ENCODE results near the gene TEN1. TPM values are rescaled to one million over a fixed set of nuclear protein-coding genes. Genes with fewer than 3 reads are reported as not detected.

Gene TEN1
- total RNA-seq, 1 donor, result 23.2 TPM

DNA sequence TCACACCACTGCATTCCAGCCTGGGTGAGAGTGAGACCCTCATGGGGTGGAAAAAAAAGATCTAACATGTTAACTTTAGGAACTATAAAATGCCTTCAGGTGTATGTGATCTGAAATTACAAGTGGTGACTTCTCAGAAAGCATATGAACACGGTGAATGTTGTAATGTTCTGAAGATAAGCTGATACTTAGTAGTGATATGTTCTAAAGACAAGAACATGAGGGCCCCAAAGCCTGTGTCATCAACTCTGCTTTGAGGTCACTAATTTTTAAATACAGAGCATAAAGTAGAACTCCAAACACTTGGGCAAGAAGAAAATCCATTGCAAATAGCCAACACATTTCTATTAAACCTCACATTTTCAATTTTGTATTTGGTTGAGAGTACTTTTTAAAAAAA is 35.5 kb upstream of the TEN1 start:
- DNase-seq (ENCODE audit: insufficient read length, low spot score, missing footprints), result no peak
- H3K9me3 ChIP-seq (ENCODE audit: low read depth, low read length), result no peaks in the 10 kb centered on the region
- no peak overlapping the region for H3K27ac ChIP-seq (ENCODE audit: low read depth, low read length)
- no peak overlapping the region for H2AFZ ChIP-seq (ENCODE audit: low read length)
- H4K20me1 ChIP-seq (ENCODE audit: insufficient read depth, low read length), result no peaks in the 10 kb centered on the region
- no peak overlapping the region for H3K4me2 ChIP-seq (ENCODE audit: insufficient read depth, low read length)
- no peak overlapping the region for H3K4me3 ChIP-seq (ENCODE audit: insufficient read depth, low read length)
- no peaks in the 10 kb centered on the region for H3K27me3 ChIP-seq (ENCODE audit: insufficient read depth, low read length)
- TF ChIP-seq, protein P1, sequence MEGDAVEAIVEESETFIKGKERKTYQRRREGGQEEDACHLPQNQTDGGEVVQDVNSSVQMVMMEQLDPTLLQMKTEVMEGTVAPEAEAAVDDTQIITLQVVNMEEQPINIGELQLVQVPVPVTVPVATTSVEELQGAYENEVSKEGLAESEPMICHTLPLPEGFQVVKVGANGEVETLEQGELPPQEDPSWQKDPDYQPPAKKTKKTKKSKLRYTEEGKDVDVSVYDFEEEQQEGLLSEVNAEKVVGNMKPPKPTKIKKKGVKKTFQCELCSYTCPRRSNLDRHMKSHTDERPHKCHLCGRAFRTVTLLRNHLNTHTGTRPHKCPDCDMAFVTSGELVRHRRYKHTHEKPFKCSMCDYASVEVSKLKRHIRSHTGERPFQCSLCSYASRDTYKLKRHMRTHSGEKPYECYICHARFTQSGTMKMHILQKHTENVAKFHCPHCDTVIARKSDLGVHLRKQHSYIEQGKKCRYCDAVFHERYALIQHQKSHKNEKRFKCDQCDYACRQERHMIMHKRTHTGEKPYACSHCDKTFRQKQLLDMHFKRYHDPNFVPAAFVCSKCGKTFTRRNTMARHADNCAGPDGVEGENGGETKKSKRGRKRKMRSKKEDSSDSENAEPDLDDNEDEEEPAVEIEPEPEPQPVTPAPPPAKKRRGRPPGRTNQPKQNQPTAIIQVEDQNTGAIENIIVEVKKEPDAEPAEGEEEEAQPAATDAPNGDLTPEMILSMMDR (IDR thresholded peaks at IDR 0.05; ENCODE audit: extremely low read depth, low read depth, low read length), result no peak
- H3K36me3 ChIP-seq (ENCODE audit: insufficient read depth, low read length), result peaks cover 29% of the 10 kb centered on the region
- H3K4me1 ChIP-seq (ENCODE audit: insufficient read depth, low read length), result peaks cover 3% of the 10 kb centered on the region
- peaks cover 5% of the 10 kb centered on the region for H3K79me2 ChIP-seq (ENCODE audit: insufficient read depth, low read length)

DNA sequence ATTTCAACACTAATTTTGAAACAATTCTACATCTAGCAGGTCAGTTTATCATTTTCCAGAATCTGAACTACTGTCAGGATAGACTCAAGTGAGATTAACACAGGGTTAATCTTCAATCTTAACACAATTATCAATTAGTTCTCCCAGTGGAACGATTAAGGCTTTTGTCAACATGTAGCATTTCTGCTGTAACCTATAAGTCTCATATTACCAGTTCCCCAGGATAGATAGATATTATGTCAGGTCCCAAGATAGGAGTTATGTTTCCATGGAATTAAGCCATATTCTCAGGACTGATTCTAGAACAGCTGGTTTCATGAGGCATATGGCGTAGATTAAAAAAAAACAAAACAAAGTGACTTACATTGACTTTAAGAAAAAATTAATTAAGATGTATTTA is 33.8 kb upstream of the TEN1 start:
- Histone ChIP-seq H3K9me3 (ENCODE audit: low read depth, low read length) (no peaks in the 10 kb centered on the region), H2AFZ (ENCODE audit: low read length) (no peak overlapping the region), H3K79me2 (ENCODE audit: insufficient read depth, low read length) (peaks cover 4% of the 10 kb centered on the region), H3K27ac (ENCODE audit: low read depth, low read length) (no peak overlapping the region), H3K36me3 (ENCODE audit: insufficient read depth, low read length) (peaks cover 41% of the 10 kb centered on the region), H3K4me3 (ENCODE audit: insufficient read depth, low read length) (no peak overlapping the region), H4K20me1 (ENCODE audit: insufficient read depth, low read length) (no peaks in the 10 kb centered on the region), H3K4me2 (ENCODE audit: insufficient read depth, low read length) (no peak overlapping the region), H3K4me1 (ENCODE audit: insufficient read depth, low read length) (peaks cover 3% of the 10 kb centered on the region), H3K27me3 (ENCODE audit: insufficient read depth, low read length) (no peaks in the 10 kb centered on the region)
- no peak for DNase-seq (ENCODE audit: insufficient read length, low spot score, missing footprints)
- TF ChIP-seq, protein P1 (IDR thresholded peaks at IDR 0.05; ENCODE audit: extremely low read depth, low read depth, low read length), result no peak

- no peak for DNase-seq (ENCODE audit: insufficient read length, low spot score, missing footprints)
- TF ChIP-seq, protein P1 (IDR thresholded peaks at IDR 0.05; ENCODE audit: extremely low read depth, low read depth, low read length), result no peak
- Histone ChIP-seq H3K4me1 (ENCODE audit: insufficient read depth, low read length) (peaks cover 6% of the 10 kb centered on the region), H3K27ac (ENCODE audit: low read depth, low read length) (no peak overlapping the region), H3K9me3 (ENCODE audit: low read depth, low read length) (no peaks in the 10 kb centered on the region), H4K20me1 (ENCODE audit: insufficient read depth, low read length) (no peaks in the 10 kb centered on the region), H3K79me2 (ENCODE audit: insufficient read depth, low read length) (no peaks in the 10 kb centered on the region), H3K36me3 (ENCODE audit: insufficient read depth, low read length) (peaks cover 67% of the 10 kb centered on the region), H3K4me2 (ENCODE audit: insufficient read depth, low read length) (no peak overlapping the region), H3K27me3 (ENCODE audit: insufficient read depth, low read length) (no peaks in the 10 kb centered on the region), H3K4me3 (ENCODE audit: insufficient read depth, low read length) (no peak overlapping the region), H2AFZ (ENCODE audit: low read length) (no peak overlapping the region)
Measured at GRCh38 chr17:75950421-75950820, 28.6 kb upstream of the TEN1 start.

DNA sequence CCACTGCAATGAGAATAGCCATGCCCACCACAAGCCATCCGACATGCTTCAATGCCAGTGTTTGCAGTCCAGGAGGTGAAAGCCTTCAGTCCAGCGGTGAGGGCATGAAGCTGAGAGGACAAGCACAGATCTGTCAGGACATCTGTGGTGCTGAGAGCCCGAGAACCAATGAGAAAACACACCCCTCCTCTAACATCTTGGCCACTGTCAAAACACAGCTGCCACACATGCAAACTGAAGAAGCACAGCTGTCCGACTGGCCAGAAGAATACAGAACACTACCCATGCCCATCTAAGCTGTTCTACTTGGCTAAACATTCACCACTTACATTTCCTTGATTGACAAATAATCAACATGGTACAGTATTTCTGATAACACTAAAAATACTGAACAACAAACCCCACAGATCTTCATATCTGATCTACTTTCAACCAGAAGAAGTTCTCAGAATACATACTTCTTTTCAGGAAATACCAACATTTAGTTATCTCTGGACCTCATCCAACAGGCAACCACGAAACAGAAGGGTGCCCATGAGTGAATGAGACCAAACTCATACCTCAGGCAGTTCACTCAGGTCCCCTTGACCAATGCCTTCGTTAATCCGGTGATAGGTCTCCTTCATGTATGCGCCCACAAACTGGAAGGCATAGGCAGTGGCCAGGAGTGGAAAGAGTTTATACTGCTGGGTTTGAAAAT is 28.0 kb upstream of the TEN1 start:
- no peak overlapping the region for H3K4me2 ChIP-seq (ENCODE audit: insufficient read depth, low read length)
- H3K36me3 ChIP-seq (ENCODE audit: insufficient read depth, low read length), result peaks cover 68% of the 10 kb centered on the region
- no peaks in the 10 kb centered on the region for H3K9me3 ChIP-seq (ENCODE audit: low read depth, low read length)
- H3K4me1 ChIP-seq (ENCODE audit: insufficient read depth, low read length), result peaks cover 6% of the 10 kb centered on the region
- no peak overlapping the region for H2AFZ ChIP-seq (ENCODE audit: low read length)
- H3K4me3 ChIP-seq (ENCODE audit: insufficient read depth, low read length), result no peak overlapping the region
- H3K27ac ChIP-seq (ENCODE audit: low read depth, low read length), result peak overlapping the region; percentile 35
- H3K27me3 ChIP-seq (ENCODE audit: insufficient read depth, low read length), result no peaks in the 10 kb centered on the region
- H3K79me2 ChIP-seq (ENCODE audit: insufficient read depth, low read length), result no peaks in the 10 kb centered on the region
- DNase-seq (ENCODE audit: insufficient read length, low spot score, missing footprints), result no peak
- H4K20me1 ChIP-seq (ENCODE audit: insufficient read depth, low read length), result no peaks in the 10 kb centered on the region
- TF ChIP-seq, protein P1 (IDR thresholded peaks at IDR 0.05; ENCODE audit: extremely low read depth, low read depth, low read length), result no peak
